Mesendoderm (in vitro differentiated cells): ENCODE data around the gene IL1RAPL2.
A peak's percentile ranks its signal among the peaks of the same experiment; 100 is the strongest.

Experiments used
- DNase-seq: peaks from one replicate; pipeline ENCODE4 v3.0.0; 2013
- H2AK5ac ChIP-seq: 2 replicates; pipeline ENCODE4 v1.6.1; 2013; ENCODE audit warnings: low read length, inconsistent platforms
- H2BK120ac ChIP-seq: 2 replicates; pipeline ENCODE4 v1.6.1; 2013; ENCODE audit warnings: low read depth, mild to moderate bottlenecking, low read length, moderate library complexity, mixed read lengths
- H2BK15ac ChIP-seq: replicated peaks from 2 replicates; pipeline ENCODE4 v1.6.1; 2013; ENCODE audit warnings: low read depth, mild to moderate bottlenecking, moderate library complexity
- H2BK5ac ChIP-seq: 2 replicates; pipeline ENCODE4 v1.6.1; 2013; ENCODE audit warnings: low read length, inconsistent platforms
- H3K18ac ChIP-seq: 2 replicates; pipeline ENCODE4 v1.6.1; 2013; ENCODE audit warnings: mild to moderate bottlenecking, low read length, mixed read lengths
- H3K23ac ChIP-seq: one replicate; pipeline ENCODE4 v1.6.1; 2013; ENCODE audit warnings: low read length
- H3K27ac ChIP-seq: 2 replicates; pipeline ENCODE4 v1.5.1; 2013; ENCODE audit warnings: low read depth, mild to moderate bottlenecking, inconsistent platforms, low read length, moderate library complexity
- H3K27me3 ChIP-seq: 2 replicates; pipeline ENCODE4 v1.6.1; 2013; ENCODE audit warnings: low read length, control low read depth, mild to moderate bottlenecking, inconsistent platforms; ENCODE audit not compliant: insufficient read depth, poor library complexity
- H3K36me3 ChIP-seq: 2 replicates; pipeline ENCODE4 v1.6.1; 2013; ENCODE audit warnings: low read length, inconsistent platforms; ENCODE audit not compliant: control insufficient read depth, insufficient read depth
- H3K4ac ChIP-seq: one replicate; pipeline ENCODE4 v1.6.1; 2013; ENCODE audit warnings: low read depth, mild to moderate bottlenecking, low read length, moderate library complexity
- H3K4me1 ChIP-seq: 2 replicates; pipeline ENCODE4 v1.6.1; 2013; ENCODE audit warnings: low read depth, low read length, inconsistent platforms; ENCODE audit not compliant: control insufficient read depth
- H3K4me2 ChIP-seq: 2 replicates; pipeline ENCODE4 v1.6.1; 2013; ENCODE audit warnings: low read length
- H3K4me3 ChIP-seq: 2 replicates; pipeline ENCODE4 v1.5.1; 2013; ENCODE audit warnings: mild to moderate bottlenecking, low read length
- H3K56ac ChIP-seq: one replicate; pipeline ENCODE4 v1.6.1; 2013; ENCODE audit warnings: low read length
- H3K79me1 ChIP-seq: 2 replicates; pipeline ENCODE4 v1.6.1; 2013; ENCODE audit warnings: low read length, inconsistent platforms
- H3K79me2 ChIP-seq: 2 replicates; pipeline ENCODE4 v1.6.1; 2013; ENCODE audit warnings: mild to moderate bottlenecking, low read length; ENCODE audit not compliant: control insufficient read depth, insufficient read depth
- H3K9ac ChIP-seq: 2 replicates; pipeline ENCODE4 v1.6.1; 2013; ENCODE audit warnings: low read length, inconsistent platforms
- H4K5ac ChIP-seq: one replicate; pipeline ENCODE4 v1.6.1; 2013; ENCODE audit warnings: low read length
- H4K8ac ChIP-seq: one replicate; pipeline ENCODE4 v1.6.1; 2013; ENCODE audit warnings: low read depth, mild to moderate bottlenecking, control low read depth, low read length, moderate library complexity
- WGBS: extraction: QIAGEN DNeasy Blood & Tissue Kit; methylation state at CpG from one replicate; pipeline ENCODE4 v1.1.7; 2013; ENCODE audit warnings: low lambda C conversion rate, missing lambda C conversion rate; ENCODE audit not compliant: insufficient coverage; ENCODE audit errors: extremely low coverage; 5-methylcytosine and 5-hydroxymethylcytosine counted together

The IL1RAPL2 gene

DNA sequence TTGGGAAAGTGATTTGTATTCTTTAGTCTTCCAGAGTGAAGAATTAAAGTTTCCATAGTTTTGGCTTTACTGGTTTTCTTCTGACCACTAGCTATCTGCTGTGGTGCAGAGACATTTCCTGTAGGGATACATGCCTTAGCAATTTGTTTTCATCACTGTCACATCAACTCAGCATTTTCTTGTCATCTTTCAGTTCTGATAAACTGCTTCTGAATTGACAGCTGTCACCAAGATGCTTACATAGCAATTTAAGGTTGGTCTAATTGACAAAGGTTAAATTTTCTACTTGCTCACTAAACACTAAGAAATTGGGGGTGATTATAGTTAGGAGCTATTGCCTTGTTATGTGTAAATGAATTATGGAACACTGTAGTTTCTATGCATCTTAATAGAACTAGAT lies 422.0 kb downstream of the IL1RAPL2 start:
- no peaks in the 10 kb centered on the region for H3K36me3 ChIP-seq
- no peak overlapping the region for H3K9ac ChIP-seq
- no peaks in the 10 kb centered on the region for H3K79me2 ChIP-seq

GRCh38 chrX:104995546-104995945 lies 429.5 kb downstream of the IL1RAPL2 start:
- Histone ChIP-seq H2BK120ac (no peak overlapping the region), H3K4me3 (no peak overlapping the region), H3K27ac (no peak overlapping the region), H2AK5ac (no peak overlapping the region), H3K27me3 (no peaks in the 10 kb centered on the region), H3K56ac (no peak overlapping the region), H3K9ac (no peak overlapping the region), H3K36me3 (no peaks in the 10 kb centered on the region), H3K4me1 (no peaks in the 10 kb centered on the region), H2BK15ac (no peak overlapping the region), H4K5ac (no peak overlapping the region), H3K79me1 (no peaks in the 10 kb centered on the region), H3K79me2 (no peaks in the 10 kb centered on the region), H3K18ac (no peak overlapping the region), H3K4ac (no peak overlapping the region), H3K23ac (no peak overlapping the region), H2BK5ac (no peak overlapping the region), H3K4me2 (no peak overlapping the region), H4K8ac (no peak overlapping the region)
- DNase-seq = peak; percentile 6

More for the DNA sequence above, 422.0 kb downstream of the IL1RAPL2 start:
- no peak overlapping the region for H4K5ac ChIP-seq
- no peak overlapping the region for H3K27ac ChIP-seq
- H3K4me2 ChIP-seq = no peak overlapping the region
- H3K18ac ChIP-seq = no peak overlapping the region
- DNase-seq = no peak
- H2AK5ac ChIP-seq = no peak overlapping the region
- H3K4me1 ChIP-seq = no peaks in the 10 kb centered on the region
- H2BK120ac ChIP-seq = no peak overlapping the region
- H3K27me3 ChIP-seq = no peaks in the 10 kb centered on the region
- H3K56ac ChIP-seq = no peak overlapping the region
- H2BK5ac ChIP-seq = no peak overlapping the region
- no peak overlapping the region for H2BK15ac ChIP-seq
- H3K23ac ChIP-seq = no peak overlapping the region
- H3K4me3 ChIP-seq = no peak overlapping the region
- H4K8ac ChIP-seq = no peak overlapping the region
- H3K79me1 ChIP-seq = no peaks in the 10 kb centered on the region
- no peak overlapping the region for H3K4ac ChIP-seq

DNA sequence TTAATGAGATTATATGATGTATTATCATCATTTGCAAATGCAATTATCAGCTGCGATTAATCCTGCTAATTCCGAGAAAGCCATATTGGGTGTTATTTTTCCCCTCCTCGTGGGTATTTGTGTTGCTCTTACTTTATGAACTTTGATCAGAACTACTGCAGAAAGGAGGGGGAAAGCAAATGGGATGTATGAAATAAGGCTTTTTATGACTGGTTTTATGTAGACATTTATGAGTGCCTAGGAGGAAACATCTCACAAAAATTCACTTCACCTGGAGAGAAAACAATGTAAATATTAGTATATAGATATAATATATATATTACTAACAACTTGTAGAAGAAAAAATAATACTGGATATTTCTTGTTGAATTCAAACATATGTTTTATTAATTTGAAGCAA lies 440.1 kb downstream of the IL1RAPL2 start:
- Histone ChIP-seq H3K36me3 (no peaks in the 10 kb centered on the region), H3K4me2 (no peak overlapping the region), H4K8ac (no peak overlapping the region), H3K79me2 (no peaks in the 10 kb centered on the region), H3K4me3 (no peak overlapping the region), H2BK5ac (no peak overlapping the region), H3K4me1 (no peaks in the 10 kb centered on the region), H2AK5ac (no peak overlapping the region), H3K4ac (no peak overlapping the region), H2BK120ac (no peak overlapping the region), H3K18ac (no peak overlapping the region), H4K5ac (no peak overlapping the region), H2BK15ac (no peak overlapping the region), H3K79me1 (no peaks in the 10 kb centered on the region), H3K23ac (no peak overlapping the region), H3K9ac (no peak overlapping the region), H3K27ac (no peak overlapping the region), H3K56ac (no peak overlapping the region), H3K27me3 (no peaks in the 10 kb centered on the region)
- WGBS = no CpG with 5 or more reads among the region's 3 CpGs
- DNase-seq = no peak

- Histone ChIP-seq H4K8ac (no peak overlapping the region), H3K56ac (no peak overlapping the region), H2BK15ac (no peak overlapping the region), H2AK5ac (no peak overlapping the region), H4K5ac (no peak overlapping the region), H3K4me1 (no peaks in the 10 kb centered on the region), H3K79me2 (no peaks in the 10 kb centered on the region), H3K4me3 (no peak overlapping the region), H3K9ac (no peak overlapping the region), H2BK120ac (no peak overlapping the region), H3K23ac (no peak overlapping the region), H3K27ac (no peak overlapping the region), H2BK5ac (no peak overlapping the region), H3K4me2 (no peak overlapping the region), H3K36me3 (no peaks in the 10 kb centered on the region), H3K18ac (no peak overlapping the region), H3K79me1 (no peaks in the 10 kb centered on the region), H3K27me3 (no peaks in the 10 kb centered on the region), H3K4ac (no peak overlapping the region)
- no peak for DNase-seq
These were observed 441.0 kb downstream of the IL1RAPL2 start for GRCh38 chrX:105006996-105007395.

- Histone ChIP-seq H3K27me3 (no peaks in the 10 kb centered on the region), H3K4me2 (no peak overlapping the region), H2AK5ac (no peak overlapping the region), H3K4me1 (no peaks in the 10 kb centered on the region), H3K36me3 (no peaks in the 10 kb centered on the region), H3K23ac (no peak overlapping the region), H3K56ac (no peak overlapping the region), H3K9ac (no peak overlapping the region), H2BK5ac (no peak overlapping the region), H3K4me3 (no peak overlapping the region), H2BK120ac (no peak overlapping the region), H2BK15ac (no peak overlapping the region), H3K79me2 (no peaks in the 10 kb centered on the region), H3K18ac (no peak overlapping the region), H4K5ac (no peak overlapping the region), H4K8ac (no peak overlapping the region), H3K4ac (no peak overlapping the region), H3K27ac (no peak overlapping the region), H3K79me1 (no peaks in the 10 kb centered on the region)
- no CpG with 5 or more reads among the region's 2 CpGs for WGBS
- no peak for DNase-seq
These were observed 447.7 kb downstream of the IL1RAPL2 start for GRCh38 chrX:105013719-105014118.

GRCh38 chrX:105017641-105018040 lies 451.6 kb downstream of the IL1RAPL2 start:
- WGBS = no CpG with 5 or more reads among the region's 2 CpGs
- H3K18ac ChIP-seq = no peak overlapping the region
- H2BK120ac ChIP-seq = no peak overlapping the region
- H2BK15ac ChIP-seq = no peak overlapping the region
- H3K23ac ChIP-seq = no peak overlapping the region
- H3K36me3 ChIP-seq = no peaks in the 10 kb centered on the region
- H3K4me2 ChIP-seq = no peak overlapping the region
- H4K8ac ChIP-seq = no peak overlapping the region
- no peak overlapping the region for H3K4me3 ChIP-seq
- H2AK5ac ChIP-seq = no peak overlapping the region
- no peak overlapping the region for H3K4ac ChIP-seq
- H3K79me2 ChIP-seq = no peaks in the 10 kb centered on the region
- no peak overlapping the region for H3K27ac ChIP-seq
- no peak overlapping the region for H4K5ac ChIP-seq
- no peak for DNase-seq
- H3K56ac ChIP-seq = no peak overlapping the region
- no peaks in the 10 kb centered on the region for H3K27me3 ChIP-seq
- no peak overlapping the region for H3K9ac ChIP-seq
- no peaks in the 10 kb centered on the region for H3K79me1 ChIP-seq
- H2BK5ac ChIP-seq = no peak overlapping the region
- H3K4me1 ChIP-seq = no peaks in the 10 kb centered on the region
